GM21825 (cell line): ENCODE measurements around the gene MEX3A.
A peak's percentile ranks its signal among the peaks of the same experiment; 100 is the strongest.
"Not testable (repeated sequence)": the region's sequence is repeated elsewhere in the genome, so short reads cannot be mapped to it uniquely, and the experiment has no call there.

ENCODE experiments used
- ATAC-seq: cut with Tn5 transposase; IDR thresholded peaks from one replicate; pipeline ENCODE4 v1.9.1; 2021; ENCODE audit warnings: mild to moderate bottlenecking, moderate library complexity; ENCODE audit not compliant: unreplicated experiment

The MEX3A gene

DNA sequence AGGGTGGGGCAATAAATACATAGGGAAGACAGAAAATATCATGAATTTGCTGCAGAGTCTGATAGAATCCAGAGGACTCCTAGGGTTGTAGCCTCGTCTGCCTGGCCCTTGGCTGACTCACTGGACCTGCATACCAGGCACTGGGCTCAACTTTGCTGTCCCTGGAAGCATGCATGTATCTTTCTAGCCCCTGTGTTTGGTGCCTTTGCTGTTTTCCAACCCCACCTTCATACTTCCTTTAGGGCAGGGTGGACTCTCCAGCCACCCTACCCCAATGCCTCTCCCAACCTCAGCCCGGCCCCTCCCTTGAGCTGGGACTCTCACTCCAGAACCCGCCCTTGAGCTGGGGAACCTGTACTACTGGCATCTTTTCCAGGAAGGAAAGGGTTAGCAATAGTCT, 20.1 kb downstream of the MEX3A start:
- no peak for ATAC-seq

DNA sequence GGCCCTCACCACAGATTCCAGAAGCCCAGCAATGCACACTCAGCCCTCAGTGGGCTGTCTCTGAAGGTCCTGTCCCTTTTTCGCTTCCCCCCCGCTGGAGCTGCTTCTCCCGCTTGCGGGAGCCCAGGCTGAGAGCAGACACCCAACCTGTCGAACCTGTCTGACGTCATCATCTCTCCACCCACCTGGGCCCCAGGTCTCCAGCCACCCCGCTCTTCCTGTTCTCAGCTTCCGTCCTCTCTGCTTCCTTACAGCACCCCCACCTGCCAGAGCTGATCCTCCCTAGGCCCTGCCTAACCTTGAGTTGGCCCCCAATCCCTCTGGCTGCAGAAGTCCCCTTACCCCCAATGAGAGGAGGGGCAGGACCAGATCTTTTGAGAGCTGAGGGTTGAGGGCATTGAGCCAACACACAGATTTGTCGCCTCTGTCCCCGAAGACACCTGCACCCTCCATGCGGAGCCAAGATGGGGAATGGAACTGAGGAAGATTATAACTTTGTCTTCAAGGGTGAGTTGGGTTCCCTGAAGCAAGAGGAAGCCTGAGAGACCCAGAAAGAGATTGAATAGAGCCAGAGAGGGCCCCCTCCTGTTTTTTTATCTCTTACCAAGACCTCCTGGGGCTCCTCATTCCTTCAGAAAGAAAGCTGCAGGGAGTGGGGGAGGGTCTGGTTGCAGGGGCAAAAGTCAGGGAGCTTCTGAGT, 21.2 kb downstream of the MEX3A start, which contains the start of gene RAB25:
TSS of gene RAB25 (plus strand) at position 224 of the 700 bp plus-strand sequence. CDS start at position 465, 241 bp downstream.
- no peak for ATAC-seq

DNA sequence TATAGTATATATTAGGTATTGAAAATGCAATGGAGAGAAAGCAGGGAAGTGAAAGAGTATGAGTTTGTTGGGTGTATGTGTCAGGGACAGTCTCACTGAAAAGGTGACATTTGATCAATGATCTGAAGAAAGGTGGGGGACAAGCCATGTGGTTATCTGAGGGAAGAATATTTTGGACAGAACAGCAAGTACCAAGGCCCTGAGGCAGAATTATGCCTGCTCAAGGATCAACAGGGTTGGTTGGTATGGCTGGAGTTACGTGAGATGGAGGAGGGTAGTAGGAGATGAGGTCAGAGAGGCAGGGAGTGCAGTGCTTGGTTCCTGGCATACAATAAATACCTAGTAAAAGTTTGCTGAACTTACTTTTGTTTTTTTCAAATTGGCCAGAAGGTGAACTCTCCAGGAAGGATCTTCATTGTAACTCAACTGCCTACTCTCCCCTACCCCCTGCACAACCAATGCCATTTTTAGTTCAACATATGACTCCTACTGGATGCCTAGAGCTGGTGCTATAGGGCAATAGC, 25.9 kb downstream of the MEX3A start:
- ATAC-seq = no peak

GRCh38 chr1:156055281-156056048, 26.8 kb downstream of the MEX3A start:
- ATAC-seq = no peak

DNA sequence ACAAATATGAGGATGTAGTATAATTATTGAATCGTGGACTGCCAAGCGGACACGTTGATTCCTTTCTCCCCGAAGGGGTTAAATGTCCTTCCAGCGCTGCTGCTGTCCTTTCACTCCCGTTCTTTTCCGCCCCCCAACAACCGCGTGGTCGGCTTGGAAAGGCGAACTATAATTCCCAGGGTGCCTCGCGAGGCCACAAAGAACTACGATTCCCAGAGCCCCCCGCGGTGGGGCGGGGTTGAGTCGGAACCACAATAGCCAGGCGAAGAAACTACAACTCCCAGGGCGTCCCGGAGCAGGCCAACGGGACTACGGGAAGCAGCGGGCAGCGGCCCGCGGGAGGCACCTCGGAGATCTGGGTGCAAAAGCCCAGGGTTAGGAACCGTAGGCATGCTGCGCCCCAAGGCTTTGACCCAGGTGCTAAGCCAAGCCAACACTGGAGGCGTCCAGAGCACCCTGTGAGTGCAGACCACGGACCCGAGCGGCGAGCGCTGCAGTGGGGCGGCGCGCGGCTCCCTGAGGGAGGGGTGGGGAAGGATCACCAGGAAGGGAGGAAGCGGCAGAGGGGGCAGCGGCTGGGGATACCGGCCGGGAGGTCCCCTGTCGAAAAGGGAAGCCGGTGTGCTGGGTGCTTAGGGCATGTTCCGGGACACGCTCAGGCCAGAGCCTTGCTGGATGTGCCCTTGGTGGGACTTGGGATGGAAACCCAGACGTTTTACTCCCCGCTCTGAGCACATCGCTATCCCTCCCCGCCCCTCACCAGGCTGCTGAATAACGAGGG, 27.6 kb downstream of the MEX3A start, which contains the start of gene LAMTOR2:
TSS of gene LAMTOR2 (plus strand) at position 283 of the 781 bp plus-strand sequence. CDS start at position 391, 108 bp downstream.
- ATAC-seq = peak; percentile 65

GRCh38 chr1:156053768-156054499, 28.3 kb downstream of the MEX3A start, which contains the start of gene UBQLN4:
UBQLN4 (minus strand) TSS chr1:156053798; CDS start chr1:156053701, 97 bp downstream.
- ATAC-seq = peak; percentile 46

DNA sequence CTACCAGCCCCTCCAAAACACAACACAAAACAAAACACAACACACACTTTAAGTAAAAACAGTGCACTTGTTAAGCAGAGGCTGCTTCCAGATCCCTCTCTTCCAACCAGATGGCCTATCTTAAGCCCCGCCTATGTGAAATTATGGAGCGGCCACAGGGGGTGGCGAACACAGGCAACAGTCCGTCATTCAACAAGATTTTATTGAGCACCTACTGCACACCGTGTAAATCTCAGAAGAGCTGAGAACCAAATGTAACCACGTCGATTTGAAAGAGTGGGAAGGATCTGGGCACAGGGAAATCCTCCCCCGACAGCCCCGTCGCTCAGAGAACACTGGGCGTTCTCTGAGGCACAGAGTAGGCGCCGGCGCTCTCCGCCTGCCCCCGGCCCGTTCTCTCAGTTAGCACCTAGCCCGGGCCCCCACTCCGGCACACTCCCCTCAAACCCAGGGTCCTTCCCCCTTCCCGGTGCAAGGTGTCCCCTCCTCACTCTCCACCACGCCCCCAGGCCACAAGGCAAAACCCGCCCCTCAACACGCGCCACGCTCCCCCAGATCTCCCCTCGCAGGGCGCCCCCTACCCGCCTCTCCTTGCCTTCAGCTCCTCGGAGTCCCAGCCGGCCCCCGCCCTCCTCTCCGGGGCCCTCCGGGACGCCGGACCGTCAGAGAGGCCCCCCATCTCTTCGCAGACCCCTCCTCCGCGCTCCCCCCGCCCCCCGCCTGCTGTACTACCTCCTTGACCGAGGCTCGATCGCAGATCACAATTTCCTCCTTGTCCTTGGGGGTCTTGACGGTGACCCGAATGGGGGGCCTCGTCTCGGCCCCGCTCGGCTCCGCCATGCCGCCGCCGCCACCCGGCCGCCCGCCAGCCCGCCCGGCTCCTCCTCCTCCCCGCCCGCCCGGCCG, 29.1 kb downstream of the MEX3A start:
- no peak for ATAC-seq

- ATAC-seq = no peak
Measured at GRCh38 chr1:156051011-156051725, 31.1 kb downstream of the MEX3A start.

- ATAC-seq = no peak
Measured at GRCh38 chr1:156050376-156050775, 31.9 kb downstream of the MEX3A start.

GRCh38 chr1:156048663-156049258, 33.5 kb downstream of the MEX3A start:
- no peak for ATAC-seq

GRCh38 chr1:156045076-156045475, 37.2 kb downstream of the MEX3A start:
- no peak for ATAC-seq

DNA sequence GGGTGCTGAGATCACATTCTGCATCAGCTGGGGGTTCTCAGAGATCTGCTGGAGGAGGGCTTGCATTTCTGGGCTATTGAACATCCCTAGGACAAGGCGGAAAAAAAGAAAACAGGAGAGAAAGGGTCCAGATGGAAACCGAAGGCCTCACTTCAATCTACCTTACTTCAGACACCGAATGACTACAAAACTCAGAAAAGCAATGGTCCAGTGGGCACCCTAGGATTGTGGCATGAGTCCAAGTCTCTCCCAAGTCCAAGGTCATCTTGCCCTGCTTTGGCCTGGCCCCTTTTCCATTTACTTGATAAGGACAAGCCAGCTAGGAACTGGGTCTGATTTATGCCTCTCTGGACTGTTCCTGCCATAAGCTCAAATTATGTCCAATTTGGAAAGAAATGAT, 39.4 kb downstream of the MEX3A start:
- ATAC-seq = no peak

- ATAC-seq = not testable (repeated sequence)
Measured at GRCh38 chr1:156034991-156035390, 47.3 kb downstream of the MEX3A start.

DNA sequence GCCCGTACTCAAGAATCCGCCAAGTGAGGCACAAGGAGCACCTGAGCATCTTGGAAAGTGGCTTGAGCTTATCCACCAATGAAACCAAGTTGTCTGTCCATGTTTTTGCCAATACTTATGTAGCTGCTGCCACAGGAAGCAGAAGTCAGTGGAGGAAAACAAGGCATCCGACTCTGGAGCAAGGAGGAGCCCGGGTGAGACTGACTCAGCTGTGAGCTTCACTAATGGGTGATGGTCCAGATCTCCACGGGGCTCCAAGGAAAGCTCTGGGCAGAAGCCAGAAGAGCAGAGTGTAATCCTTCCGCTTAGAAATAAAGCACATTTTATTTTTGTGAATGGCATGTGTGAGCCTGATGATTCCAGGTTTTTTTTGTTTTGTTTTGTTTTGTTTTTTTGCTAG, 49.3 kb downstream of the MEX3A start:
- ATAC-seq = no peak

DNA sequence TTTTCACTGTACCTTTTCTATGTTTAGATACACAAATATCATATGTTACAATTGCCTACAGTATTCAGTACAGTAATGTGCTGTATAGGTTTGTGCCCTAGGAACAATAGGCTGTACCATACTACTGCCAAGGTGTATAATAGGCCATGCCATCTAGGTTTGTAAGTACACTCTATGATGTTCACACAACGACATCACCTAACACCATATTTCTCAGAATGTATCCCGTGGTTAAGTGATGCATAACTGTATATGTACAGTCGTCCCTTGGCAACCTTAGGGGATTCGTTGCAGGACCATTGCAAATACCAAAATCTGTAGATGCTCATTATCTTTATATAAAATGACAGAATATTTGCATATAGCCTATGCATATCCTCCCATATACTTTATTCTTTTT, 55.7 kb downstream of the MEX3A start:
- no peak for ATAC-seq

DNA sequence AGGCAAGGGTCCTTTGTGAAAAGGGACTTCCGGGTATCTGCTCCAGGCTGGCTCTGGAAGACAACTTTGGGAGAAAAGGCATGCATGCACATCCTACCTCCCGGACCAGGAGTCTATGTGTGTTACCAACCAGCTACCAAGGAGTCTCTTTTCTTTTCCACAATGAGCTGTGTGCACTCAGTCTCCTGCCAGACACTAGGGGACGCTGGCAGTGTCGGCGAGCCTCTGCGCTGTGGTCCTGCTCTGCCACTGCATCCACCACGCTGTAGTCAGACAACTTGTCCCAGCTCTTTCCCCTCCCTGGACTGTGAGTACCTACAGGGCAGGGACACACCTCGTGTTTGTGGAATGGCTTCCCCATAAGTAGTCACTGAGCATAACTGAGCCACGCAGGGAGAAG, 56.4 kb downstream of the MEX3A start:
- ATAC-seq = no peak

DNA sequence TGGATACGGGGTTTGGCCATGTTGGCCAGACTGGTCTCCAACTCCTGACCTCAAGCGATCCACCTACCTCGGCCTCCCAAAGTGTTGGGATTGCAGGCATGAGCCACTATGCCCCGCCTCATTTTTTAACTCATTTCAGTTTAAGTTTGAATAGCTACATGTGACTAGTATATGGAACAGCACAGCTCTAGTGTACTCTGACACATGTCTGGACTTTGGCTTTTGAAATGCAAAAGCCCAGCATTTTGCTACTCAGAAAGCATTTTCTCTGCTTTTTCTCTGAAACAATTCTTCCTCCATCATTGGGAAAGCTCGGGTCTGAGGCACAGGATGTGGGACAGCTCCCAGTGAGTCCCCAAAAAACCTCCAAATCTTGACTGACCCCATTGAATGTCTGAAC, 57.5 kb downstream of the MEX3A start:
- ATAC-seq = no peak
